Activated CD4-positive, alpha-beta T cell treated with anti-CD3 and anti-CD28 coated beads for 24 hours (primary cell): ENCODE data around the gene RBMS1.
A peak's percentile ranks its signal among the peaks of the same experiment; 100 is the strongest.

Source experiments
- DNase-seq, 2 donors: peaks; one replicate each; pipeline ENCODE4 v3.0.0-alpha.2; 2020; ENCODE audit warnings: low read depth in 2 of 2

RBMS1 gene

GRCh38 chr2:160224507-160224906 is 269.1 kb downstream of the RBMS1 start:
- no peak for DNase-seq

DNA sequence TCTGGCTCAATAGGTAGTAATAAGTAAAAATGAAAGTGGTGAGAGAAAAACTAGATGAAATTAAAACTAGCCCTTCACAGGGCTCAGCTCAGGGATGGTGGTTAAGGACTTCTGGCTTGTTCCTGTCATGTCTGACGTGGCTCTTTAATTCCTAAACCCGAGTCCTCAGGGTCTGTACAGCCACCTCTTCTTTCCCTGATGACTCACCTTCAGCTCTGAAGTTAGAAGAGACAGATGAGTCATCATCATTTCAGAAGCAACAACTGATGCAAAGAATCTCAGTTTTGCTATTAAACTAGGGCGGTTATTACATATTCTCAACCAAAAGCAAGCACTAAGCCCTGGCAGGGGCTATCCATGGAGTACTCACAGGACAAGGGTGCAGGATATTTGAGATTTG is 269.5 kb downstream of the RBMS1 start:
- DNase-seq: peak; percentile 15 to 23

GRCh38 chr2:160223560-160223959 is 270.0 kb downstream of the RBMS1 start:
- no peak for DNase-seq

GRCh38 chr2:160222546-160223283 is 270.9 kb downstream of the RBMS1 start:
- no peak for DNase-seq
